Measurements from ENCODE around the gene DSE.
"Not testable (repeated sequence)": the region's sequence is repeated elsewhere in the genome, so short reads cannot be mapped to it uniquely, and the experiment has no call there.

The DSE gene

DNA sequence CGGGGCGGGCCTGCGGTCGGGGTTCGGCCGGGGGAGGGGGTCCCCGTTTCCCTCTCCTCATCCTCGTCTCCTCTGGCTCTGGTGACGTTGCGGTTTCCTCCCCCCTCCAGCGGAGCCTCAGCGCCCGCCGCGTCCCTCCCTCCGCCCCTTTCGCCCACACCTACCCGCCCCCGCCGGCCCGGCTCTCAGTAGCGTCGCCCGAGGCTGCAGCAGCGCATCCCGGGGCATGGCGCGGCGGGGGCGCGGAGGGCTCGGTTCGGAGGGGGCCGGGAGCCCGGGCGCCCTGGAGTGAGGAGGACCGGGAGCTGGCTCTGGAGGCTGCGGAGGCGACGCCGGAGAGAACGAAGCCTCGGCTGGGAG is at the start of gene DSE:
TSS of gene DSE (plus strand) at position 188 of the 360 bp plus-strand sequence. CDS start 28,304 bp downstream, outside the sequence.
- TF ChIP-seq CTCF (IDR thresholded peaks at IDR 0.05; ENCODE audit: extremely low read depth, missing control alignments): no peak
- DNase-seq (ENCODE audit: low spot score): peak; percentile 87

- DNase-seq (ENCODE audit: low spot score): not testable (repeated sequence)
Observed at GRCh38 chr6:116321933-116322332, 48.8 kb upstream of the DSE start.

- no peak for TF ChIP-seq CTCF (IDR thresholded peaks at IDR 0.05; ENCODE audit: extremely low read depth, missing control alignments)
- DNase-seq (ENCODE audit: low spot score): no peak
Observed at GRCh38 chr6:116323863-116324262, 46.9 kb upstream of the DSE start.

DNA sequence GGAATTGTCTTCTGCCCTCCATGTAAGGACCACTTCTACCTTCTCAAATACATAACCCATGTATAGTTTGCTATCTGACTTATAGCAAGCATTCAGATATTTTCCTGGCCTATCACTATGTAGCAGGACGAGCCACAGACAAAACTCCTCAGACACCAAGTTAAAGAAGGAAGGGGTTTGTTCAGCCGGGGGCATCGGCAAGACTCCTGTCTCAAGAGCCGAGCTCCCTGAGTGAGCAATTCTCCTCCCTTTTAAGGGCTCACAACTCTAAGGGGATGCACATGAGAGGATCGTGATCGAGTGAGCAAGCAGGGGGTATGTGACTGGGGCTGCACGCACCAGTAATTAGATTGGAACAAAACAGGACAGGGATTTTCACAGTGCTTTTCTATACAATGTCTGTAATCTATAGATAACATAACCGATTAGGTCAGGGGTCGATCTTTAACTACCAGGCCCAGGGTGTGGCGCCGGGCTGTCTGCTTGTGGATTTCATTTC is 45.1 kb upstream of the DSE start:
- DNase-seq (ENCODE audit: low spot score): not testable (repeated sequence)

GRCh38 chr6:116326181-116326671 is 44.5 kb upstream of the DSE start:
- no peak for DNase-seq (ENCODE audit: low spot score)
- TF ChIP-seq CTCF (IDR thresholded peaks at IDR 0.05; ENCODE audit: extremely low read depth, missing control alignments): no peak

- no peak for DNase-seq (ENCODE audit: low spot score)
- no peak for TF ChIP-seq CTCF (IDR thresholded peaks at IDR 0.05; ENCODE audit: extremely low read depth, missing control alignments)
Observed at GRCh38 chr6:116326996-116327395, 43.8 kb upstream of the DSE start.

GRCh38 chr6:116327803-116328527 is 42.8 kb upstream of the DSE start:
- TF ChIP-seq CTCF (IDR thresholded peaks at IDR 0.05; ENCODE audit: extremely low read depth, missing control alignments): no peak
- no peak for DNase-seq (ENCODE audit: low spot score)

DNA sequence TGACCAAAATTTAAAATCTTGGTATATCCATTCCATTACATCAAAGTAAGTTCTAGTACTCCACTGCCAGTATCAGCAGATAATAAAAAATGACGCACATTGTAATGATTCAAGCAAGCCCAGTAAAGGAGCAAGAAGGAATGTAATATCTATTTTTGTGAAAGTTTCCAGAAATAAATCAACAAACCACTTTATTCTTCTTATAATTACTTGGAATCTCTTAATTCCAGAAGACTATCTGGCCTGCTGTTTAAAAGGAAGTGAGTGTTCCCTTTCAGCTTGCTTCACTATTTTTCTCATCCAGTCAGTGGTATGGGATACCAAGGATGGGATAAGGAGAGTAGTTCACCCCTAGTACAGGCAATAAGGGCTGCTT is 42.2 kb upstream of the DSE start:
- no peak for TF ChIP-seq CTCF (IDR thresholded peaks at IDR 0.05; ENCODE audit: extremely low read depth, missing control alignments)
- no peak for DNase-seq (ENCODE audit: low spot score)
